HG03175 (cell line): ENCODE measurements around the gene DNMBP.
"Not testable (repeated sequence)": the region's sequence is repeated elsewhere in the genome, so short reads cannot be mapped to it uniquely, and the experiment has no call there.

ENCODE experiments used
- ATAC-seq: cut with Tn5 transposase; IDR thresholded peaks from one replicate; pipeline ENCODE4 v1.9.1; 2021; ENCODE audit warnings: mild to moderate bottlenecking, moderate library complexity; ENCODE audit not compliant: unreplicated experiment

DNMBP gene

GRCh38 chr10:100014071-100014762 lies 4.5 kb upstream of the DNMBP start:
- peak; percentile 76 for ATAC-seq

DNA sequence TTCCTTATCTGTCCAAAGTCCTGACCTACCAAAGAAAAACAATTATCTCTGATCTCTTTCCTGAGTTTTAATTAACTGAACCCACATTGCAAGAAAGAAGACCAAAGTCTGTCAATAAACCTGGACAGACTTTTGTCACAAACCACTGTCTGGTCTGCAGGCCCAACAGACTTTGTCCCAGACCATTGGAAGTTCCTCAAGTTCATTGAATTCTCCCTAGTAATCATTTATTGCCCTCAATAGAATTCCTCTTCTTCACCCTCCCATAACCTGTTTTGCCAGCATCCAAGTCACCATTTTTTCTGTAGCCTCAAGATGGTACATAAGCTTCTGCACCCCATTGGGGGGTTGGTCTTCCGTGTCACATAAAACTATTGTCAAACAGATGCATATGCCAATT lies 3.9 kb upstream of the DNMBP start:
- ATAC-seq, result no peak

DNA sequence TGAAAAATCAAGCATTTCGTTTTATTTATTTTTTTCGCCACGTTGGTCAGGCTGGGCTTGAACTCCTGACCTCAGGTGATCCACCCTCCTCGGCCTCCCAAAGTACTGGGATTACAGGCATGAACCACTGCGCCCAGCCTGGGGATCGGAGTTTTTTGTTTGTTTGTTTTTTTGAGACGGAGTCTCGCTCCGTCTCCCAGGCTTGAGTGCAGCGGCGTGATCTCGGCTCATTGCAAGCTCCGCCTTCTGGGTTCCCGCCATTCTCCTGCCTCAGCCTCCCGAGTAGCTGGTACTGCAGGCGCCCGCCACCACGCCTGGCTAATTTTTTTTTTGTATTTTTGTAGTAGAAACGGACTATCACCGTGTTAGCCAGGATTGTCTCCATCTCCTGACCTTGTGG lies 2.2 kb upstream of the DNMBP start:
- ATAC-seq, result not testable (repeated sequence)

GRCh38 chr10:100009283-100009792 lies 409 bp downstream of the DNMBP start:
- ATAC-seq, result peak; percentile 45

- ATAC-seq, result no peak
These were observed 952 bp downstream of the DNMBP start for GRCh38 chr10:100008708-100009282.

- no peak for ATAC-seq
These were observed 1.6 kb downstream of the DNMBP start for GRCh38 chr10:100008142-100008522.

DNA sequence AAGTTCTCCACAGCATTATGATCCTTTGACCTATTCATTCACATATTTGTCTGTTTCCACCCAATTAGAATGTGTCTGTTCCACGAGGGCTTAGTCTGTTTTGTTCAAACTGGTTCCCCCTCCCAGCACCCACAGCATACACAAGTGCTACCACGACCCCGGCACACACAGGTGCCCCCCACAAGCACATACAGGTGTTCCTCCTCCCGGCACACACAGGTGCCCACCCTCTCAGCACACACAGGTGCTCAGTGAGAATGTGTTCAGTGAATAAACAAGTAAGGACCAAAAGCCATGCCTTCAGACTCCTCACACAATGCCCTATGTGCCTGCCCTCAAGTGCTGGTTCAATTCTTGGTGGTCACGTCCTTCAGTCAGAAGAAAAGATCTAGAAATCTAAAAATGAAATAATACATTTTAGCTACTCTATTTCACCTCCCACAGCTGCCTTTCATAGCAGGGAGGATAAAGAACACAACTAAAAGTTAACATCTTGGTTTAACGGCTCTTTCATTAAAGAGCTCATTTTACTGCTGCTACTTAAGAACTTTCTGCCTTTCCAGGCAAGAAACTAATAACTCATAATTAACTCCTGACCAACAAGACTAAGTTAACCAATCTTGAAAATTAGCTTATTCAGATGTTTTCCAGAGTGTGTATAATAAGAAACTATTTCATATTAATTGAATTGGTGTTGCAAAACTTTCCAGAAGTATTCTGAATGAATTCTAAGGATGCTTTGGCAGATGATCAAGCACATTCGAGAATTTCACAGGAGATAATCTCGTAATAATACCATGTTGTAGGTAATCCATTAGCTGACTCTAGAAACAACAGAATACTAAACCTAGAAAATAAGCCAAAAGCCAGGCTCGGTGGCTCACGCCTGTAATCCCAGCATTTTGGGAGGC lies 2.3 kb downstream of the DNMBP start:
- no peak for ATAC-seq

DNA sequence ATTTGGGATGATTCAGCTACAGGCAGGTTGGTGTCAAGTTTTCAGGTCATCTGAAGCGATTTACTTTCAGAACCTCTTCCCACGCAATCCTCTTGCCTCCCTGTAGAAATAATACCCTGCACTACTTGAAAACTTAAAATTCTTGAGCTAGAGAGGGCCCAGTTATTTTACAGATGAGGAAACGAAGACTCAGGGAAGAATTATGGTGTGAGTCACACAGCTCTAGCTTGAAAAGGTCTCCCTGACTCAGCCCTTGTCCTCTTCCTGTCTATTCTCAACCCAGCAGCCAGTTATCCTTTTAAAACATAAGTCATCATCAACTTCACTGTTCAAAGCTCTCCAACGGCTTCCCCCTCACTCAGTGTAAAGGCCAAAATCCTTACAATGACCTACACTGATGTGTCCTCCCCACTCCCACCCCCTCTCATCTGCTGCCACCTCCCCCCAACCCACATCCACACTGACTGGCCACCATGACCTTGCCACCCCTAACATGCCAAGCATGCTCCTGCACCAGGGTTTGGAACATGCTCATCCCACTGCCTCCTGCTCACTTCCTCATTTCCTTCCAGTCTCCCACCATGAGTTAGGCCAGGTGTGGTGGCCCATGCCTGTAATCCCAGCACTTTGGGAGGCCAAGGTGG lies 3.4 kb downstream of the DNMBP start:
- no peak for ATAC-seq

GRCh38 chr10:100004805-100005510 lies 4.8 kb downstream of the DNMBP start:
- ATAC-seq, result no peak

DNA sequence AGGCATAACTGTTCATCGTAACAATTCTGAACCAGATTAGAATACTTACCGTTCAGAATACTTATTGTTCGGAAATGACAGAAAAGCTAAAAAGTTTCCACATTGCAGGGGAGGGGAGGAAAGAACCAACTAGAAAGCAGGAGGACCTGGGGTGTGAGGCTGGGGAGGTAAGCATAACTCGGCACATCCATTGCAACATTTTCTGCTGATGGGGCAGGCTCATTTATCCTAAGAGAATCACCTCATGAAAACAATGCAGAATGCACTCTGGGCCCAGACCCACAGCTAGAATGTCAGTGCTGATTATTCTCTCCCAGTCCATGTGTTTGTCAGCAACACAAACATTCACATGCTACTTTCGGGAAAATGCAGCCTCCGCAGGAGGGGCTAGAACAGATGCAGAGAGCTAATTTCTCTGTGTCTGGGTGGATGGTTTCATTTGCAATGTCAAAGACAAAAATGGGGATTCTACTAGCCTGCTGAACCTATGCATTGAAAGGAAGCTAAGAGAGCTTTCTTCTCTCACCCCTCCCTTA lies 9.6 kb downstream of the DNMBP start:
- no peak for ATAC-seq

DNA sequence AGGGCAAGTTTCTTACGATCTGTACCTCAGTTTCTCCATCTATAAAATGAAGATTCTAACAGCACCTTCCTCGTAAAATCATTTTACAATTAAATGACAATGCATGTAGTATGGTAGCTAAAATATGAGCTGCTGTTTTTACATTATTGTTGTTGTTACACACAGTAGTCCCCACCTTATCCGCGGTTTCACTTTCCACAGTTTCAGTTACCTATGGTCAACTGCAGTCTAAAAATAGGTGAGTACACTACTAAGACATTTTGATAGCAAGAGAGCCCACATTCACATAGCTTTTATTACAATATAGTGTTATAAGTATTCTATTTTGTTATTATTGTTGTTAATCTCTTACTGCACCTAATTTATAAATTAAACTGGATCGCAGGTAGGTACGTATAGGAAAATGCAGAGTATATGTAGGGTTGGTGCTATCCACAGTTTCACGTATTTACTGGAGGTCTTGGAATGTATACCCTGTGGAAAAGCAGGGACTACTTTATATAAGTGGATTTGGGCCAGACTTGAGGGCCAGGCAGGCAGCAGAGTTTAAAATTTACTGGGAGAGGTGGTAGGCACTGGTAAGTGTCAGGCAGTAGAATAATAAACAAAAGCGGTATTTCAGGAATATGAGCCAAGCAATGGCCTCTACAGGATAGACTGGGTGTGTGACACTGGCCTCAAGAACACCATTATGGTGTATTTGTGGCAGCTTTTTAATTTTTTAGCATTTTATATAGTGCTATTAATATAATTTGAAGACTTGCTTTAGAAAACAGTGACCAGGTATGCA lies 10.2 kb downstream of the DNMBP start:
- ATAC-seq, result no peak

GRCh38 chr10:99998889-99999288 lies 10.9 kb downstream of the DNMBP start:
- no peak for ATAC-seq

GRCh38 chr10:99996671-99997648 lies 12.8 kb downstream of the DNMBP start:
- ATAC-seq, result no peak

DNA sequence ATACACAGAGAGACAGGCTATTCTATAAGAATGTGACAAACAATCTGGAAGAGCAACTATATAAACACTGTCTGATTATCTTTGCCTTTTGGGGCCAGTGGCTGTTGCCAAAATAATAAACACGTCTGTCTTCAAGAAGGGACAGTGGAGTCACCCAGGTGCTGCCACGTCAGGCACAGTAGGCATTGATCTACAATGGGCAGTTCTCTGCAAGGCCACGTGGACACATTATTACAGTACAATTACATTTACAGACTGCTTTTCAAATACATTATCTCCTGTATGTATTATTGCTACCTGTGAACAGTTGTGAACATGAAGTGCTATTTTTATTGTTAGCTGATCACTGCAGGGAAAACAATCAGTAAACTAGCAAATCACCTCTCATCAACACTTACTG lies 14.0 kb downstream of the DNMBP start:
- no peak for ATAC-seq

- ATAC-seq, result no peak
These were observed 14.5 kb downstream of the DNMBP start for GRCh38 chr10:99995269-99995668.

DNA sequence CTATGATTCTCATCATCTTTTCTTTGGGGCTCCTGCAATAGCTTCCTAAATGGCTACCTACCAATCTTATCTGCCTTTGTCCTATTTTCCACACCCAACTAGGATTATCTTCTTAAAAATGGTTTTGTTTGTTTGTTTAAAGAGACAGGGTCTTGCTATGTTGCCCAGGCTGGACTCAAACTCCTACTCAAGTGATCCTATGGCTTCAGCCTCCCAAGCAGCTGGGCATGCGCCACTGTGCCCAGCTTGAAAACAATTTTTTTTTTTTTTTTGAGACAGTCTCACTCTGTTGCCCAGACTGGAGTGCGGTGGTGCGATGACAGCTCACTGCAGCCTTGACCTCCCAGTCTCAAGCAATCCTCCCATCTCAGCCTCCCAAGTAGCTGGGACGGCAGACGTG lies 14.9 kb downstream of the DNMBP start:
- ATAC-seq, result no peak

DNA sequence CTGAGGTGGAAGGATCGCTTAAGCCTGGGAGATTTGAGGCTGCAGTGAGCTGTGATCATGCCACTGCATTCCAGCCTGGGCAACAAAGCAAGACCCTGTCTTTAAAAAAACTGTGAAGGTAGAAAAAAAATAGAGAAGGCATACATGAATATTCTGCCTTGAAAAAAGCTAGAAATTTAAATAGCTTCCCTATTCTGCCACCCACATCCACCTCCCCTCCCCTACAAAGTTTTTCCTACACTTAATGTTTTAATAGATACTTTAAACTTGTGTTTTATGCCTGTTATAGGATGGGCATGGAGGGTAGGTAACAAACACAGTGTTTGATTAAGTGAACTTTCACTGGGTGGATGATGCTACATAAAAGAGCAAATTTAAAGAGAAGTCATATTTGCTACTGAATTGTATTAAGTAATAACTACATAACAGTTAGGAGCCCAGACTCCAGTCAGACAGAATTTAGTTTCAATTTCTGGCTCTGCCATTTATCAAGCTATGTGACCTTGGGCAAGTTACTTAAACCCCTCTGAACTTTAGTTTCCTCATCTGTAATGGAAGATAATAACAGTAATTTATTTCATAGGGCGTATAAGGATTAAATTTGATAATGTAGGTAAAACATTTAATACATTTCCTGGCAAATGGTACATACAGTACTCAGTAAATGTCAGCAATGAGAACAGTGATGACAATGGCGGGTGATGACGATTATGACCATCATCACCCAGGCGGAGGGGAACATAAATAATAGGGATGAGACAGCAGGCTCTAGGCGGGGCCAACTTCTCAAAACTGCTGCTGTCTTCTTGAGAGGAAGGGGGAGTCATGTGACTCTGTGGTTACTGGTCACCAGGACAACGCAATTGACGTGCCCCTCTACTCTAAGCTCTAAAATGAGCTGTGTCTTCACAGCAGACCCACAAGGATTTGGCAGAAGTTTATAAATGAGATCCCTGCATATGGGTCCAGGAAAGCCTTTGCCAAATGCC lies 15.8 kb downstream of the DNMBP start:
- peak; percentile 95 for ATAC-seq
